DMS79 (cell line): ENCODE measurements around the gene TUBB8B.
"Not testable (repeated sequence)": the region's sequence is repeated elsewhere in the genome, so short reads cannot be mapped to it uniquely, and the experiment has no call there.

Source experiments
- DNase-seq: peaks from one replicate; lab custom pipeline; 2025; lab: John Stamatoyannopoulos, UW

TUBB8B gene

GRCh38 chr18:49176-49665 is at the start of gene TUBB8B:
TSS of gene TUBB8B (minus strand) at chr18:49615. CDS start at chr18:49557, 58 bp downstream.
- not testable (repeated sequence) for DNase-seq

DNA sequence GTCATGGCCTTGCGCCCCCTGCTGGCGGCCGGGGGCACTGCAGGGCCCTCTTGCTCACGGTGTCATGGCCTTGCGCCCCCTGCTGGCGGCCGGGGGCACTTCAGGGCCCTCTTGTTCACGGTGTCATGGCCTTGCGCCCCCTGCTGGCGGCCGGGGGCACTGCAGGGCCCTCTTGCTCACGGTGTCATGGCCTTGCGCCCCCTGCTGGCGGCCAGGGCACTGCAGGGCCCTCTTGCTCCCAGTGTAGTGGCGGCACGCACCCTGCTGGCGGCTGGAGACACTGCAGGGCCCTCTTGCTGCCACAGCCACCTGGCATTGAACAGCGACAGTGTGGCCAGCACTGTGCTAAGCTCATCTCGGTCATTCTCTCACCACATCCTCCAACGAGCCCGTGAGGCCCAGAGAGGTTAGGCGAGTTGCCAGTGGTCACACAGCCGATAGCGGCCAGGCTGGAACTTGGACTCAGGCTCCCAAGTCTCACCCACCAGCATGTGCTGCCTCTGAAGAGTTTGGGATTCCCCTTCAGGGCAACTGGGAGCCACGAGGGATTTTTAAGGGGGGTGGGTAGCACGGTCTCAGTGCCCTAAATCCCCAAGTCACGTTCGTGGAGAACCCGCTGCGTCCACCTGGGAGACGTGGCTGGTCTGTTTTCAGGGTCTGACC is 48.0 kb upstream of the TUBB8B start:
- DNase-seq: not testable (repeated sequence)

DNA sequence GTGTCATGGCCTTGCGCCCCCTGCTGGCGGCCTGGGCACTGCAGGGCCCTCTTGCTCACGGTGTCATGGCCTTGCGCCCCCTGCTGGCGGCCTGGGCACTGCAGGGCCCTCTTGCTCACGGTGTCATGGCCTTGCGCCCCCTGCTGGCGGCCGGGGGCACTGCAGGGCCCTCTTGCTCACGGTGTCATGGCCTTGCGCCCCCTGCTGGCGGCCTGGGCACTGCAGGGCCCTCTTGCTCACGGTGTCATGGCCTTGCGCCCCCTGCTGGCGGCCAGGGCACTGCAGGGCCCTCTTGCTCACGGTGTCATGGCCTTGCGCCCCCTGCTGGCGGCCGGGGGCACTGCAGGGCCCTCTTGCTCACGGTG is 47.3 kb upstream of the TUBB8B start:
- not testable (repeated sequence) for DNase-seq

GRCh38 chr18:96101-96766 is 46.8 kb upstream of the TUBB8B start:
- DNase-seq: not testable (repeated sequence)

GRCh38 chr18:95580-95979 is 46.2 kb upstream of the TUBB8B start:
- DNase-seq: not testable (repeated sequence)

DNA sequence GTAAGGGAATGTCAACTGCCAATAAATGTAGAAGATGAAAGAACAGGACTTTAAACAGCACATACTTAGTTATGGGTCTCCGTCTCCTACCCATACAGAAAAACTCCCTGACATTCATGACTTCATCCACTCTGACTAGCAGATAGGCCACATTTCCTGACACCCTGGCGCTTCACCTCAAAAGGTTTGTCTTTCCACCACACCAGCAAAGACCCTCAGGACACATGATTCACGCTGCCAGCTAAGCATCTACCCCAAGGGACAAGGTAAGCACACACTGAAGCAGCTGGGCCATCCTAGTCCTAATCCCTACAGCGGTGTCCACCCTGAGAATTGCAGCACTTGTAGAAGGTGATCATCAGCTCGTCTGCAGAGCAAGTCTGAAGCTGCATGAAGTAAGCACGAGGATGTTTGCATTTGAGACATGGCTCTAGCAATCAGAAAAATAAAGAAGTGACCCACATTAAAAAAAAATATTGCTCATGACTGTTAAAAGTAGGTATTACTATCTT is 44.5 kb upstream of the TUBB8B start:
- DNase-seq: not testable (repeated sequence)

DNA sequence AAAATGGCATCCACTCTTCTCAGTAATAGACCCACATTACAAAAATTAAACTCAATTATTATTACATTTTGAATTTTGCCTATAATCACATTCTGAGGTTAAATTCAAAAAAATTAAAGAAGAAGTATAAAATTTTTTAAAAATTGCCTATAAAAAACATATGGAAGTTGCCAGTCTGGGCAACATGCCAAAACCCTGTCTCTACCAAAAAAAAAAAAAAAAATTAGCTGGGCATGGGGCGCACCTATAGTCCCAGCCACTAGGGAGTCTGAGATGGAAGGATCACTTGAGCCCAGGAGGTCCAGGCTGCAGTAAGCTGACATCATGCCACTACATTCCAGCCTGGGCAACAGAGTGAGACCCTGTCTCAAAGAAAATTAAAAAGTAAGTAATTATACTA is 42.1 kb upstream of the TUBB8B start:
- not testable (repeated sequence) for DNase-seq

DNA sequence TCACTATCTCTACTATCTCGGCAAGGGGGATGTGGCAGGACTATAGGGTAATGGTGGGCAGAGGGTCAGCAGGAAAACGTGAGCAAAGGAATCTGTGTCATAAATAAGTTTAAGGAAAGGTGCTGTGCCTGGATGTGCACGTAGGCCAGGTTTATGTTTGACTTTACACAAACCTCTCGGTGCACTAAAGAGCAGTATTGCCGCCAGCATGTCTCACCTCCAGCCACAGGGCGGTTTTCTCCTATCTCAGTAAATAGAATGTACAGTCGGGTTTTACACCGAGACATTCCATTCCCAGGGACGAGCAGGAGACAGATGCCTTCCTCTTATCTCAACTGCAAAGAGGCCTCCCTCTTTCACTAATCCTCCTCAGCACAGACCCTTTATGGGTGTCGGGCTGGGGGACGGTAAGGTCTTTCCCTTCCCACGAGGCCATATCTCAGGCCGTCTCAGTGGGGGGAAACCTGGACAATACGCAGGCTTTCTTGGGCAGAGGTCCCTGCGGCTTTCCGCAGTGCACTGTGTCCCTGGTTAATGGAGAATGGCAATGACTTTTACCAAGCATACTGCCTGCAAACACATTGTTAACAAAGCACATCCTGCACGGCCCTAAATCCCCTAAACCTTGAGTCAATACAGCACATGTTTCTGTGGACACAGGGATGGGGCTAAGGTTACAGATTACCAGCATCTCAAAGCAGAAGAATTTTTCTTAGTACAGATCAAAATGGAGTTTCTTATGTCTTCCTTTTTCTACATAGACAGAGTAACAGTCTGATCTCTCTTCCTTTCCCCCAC is 41.2 kb upstream of the TUBB8B start:
- not testable (repeated sequence) for DNase-seq

DNA sequence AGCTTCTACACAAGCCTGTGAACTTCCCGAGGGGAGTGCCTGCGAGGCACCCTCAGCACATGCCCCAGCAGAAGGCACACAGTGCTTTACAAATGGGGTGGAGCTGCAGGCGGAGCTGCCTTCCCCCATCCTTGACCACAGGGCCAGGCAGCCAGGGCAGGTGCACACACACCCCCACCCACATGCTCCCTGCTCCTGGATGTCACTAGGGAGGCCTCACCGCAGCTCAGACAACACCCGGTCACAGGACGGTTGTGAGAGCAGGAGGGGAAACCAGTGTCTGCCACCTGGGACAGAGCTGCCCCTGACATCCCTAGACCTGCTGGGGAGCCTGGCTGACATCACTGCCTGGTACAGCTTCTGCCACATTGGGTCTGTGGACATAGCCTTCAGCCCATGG is 39.7 kb upstream of the TUBB8B start:
- not testable (repeated sequence) for DNase-seq

DNA sequence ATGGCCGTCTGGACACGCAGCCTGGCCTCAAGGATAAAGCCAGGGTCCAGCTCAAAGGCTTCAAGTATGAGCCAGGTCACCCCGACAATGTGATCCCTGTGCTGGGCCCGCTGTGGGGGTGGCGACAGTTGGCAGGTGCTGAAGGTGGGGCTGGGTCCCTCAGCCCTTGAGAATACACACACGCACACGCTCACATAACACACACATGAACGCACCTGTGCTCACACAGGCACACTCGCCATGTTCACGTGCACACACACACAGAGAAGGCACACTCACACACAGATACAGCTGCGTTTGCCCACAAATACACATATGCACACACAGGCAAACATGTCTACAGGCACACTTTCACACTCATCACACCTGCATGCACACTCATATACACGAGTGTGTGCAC is 35.4 kb upstream of the TUBB8B start:
- DNase-seq: not testable (repeated sequence)

DNA sequence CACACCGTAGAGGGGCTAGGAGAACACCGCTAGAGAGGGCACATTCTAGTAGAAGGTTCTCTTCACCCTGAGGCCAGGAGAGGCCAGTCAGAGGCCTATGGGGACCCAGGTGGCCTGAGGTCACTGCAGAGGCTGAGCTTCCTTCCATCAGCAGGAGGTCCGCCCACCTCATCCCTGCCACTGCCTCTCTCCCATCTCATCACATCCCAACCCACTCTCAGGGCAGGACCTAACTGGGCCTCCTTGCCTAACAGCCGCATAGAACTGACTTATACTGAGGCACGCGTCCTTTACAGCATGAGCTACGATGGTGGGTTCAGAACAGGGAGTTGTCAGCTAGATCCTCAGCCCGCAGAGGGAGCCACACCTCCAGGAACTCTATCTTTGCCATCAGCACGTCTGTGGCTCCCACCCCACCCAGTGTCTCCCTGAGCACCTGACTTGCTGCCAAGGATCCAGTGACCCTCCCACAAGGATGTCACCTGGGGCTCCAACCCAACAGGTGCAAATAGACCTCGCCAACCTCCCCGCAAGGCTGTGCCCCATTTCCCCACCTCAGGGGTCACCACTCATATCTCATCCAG is 33.3 kb upstream of the TUBB8B start:
- DNase-seq: not testable (repeated sequence)

- DNase-seq: not testable (repeated sequence)
Measured at GRCh38 chr18:80881-81280, 31.5 kb upstream of the TUBB8B start.

GRCh38 chr18:80202-80601 is 30.8 kb upstream of the TUBB8B start:
- not testable (repeated sequence) for DNase-seq

- not testable (repeated sequence) for DNase-seq
Measured at GRCh38 chr18:75525-76160, 26.2 kb upstream of the TUBB8B start.

DNA sequence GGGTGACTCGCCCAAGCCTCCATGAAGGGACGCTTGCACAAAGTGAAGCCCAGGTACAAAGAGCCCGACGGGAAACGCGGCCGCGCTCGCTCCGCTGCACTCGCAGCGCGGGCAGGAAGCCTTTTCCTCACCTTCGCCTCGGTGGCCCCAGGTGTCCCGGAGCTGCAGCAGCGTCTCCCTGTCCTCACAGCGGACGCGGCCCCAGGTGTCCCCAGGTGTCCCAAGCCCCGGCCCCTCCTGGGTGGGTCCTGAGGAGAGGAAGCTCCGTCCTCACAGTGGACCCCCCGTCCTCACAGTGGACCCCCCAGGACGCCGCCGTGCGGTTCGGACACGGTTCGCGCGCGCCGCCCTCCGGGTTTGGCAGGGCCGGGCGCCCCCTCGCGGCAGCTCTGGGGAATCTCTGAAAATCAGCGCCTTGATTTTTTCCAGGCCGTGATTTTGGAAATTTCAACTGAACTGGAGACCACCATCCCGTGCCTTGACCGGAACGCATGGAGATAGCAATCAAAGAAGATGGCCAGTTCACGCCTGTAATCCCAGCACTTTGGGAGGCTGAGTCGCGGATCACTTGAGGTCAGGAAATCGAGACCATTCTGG is 23.9 kb upstream of the TUBB8B start:
- not testable (repeated sequence) for DNase-seq

DNA sequence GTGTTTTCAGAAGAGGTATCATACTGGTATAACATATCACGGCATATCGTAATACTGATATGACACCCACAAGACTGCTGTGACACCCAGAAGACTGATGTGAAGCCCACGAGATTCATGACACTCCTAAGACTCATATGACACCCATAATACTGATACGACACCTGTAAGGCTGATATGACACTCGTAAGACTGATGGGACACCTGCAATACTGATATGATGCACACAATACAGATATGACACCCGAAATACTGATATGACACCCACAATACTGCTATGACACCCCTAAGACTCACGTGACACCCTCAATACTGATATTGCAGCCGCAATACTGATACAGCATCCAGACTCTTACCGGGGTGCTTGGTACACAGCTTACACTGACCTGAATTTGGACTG is 18.3 kb upstream of the TUBB8B start:
- not testable (repeated sequence) for DNase-seq

- not testable (repeated sequence) for DNase-seq
Measured at GRCh38 chr18:64279-64678, 14.9 kb upstream of the TUBB8B start.

GRCh38 chr18:63656-64055 is 14.2 kb upstream of the TUBB8B start:
- not testable (repeated sequence) for DNase-seq

DNA sequence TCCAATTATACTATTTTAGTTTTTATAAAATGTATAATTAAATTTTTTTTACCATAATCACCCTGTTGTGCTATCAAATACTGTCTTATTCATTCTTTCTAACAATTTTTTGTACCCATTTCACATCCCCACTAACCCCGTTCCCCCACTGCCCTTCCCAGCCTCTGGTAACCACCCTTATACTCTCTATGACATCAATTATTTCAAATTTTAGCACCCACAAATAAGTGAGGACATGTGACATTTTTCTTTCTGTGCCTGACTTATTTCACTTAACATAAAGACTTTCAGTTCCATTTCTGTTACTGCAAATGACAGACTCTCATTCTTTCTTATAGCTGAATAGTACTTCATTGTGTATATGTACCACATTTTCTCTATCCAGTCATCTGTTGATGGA is 5.0 kb upstream of the TUBB8B start:
- DNase-seq: not testable (repeated sequence)

GRCh38 chr18:48696-49095 is 719 bp downstream of the TUBB8B start:
- DNase-seq: not testable (repeated sequence)

- DNase-seq: not testable (repeated sequence)
Measured at GRCh38 chr18:13177-13576, 36.2 kb downstream of the TUBB8B start.
